VCaP (cell line): Measurements from ENCODE around the gene KRT6A.
A peak's percentile ranks its signal among the peaks of the same experiment; 100 is the strongest.
"Not testable (repeated sequence)": the region's sequence is repeated elsewhere in the genome, so short reads cannot be mapped to it uniquely, and the experiment has no call there.

Experiments
- H3K27ac ChIP-seq: fragments of 450-650 bp; 2 replicates; pipeline ENCODE4 v1.5.1; 2017
- TF ChIP-seq, protein P1 (sequence below): fragments of 450-650 bp; conservative IDR thresholded peaks from 2 replicates; pipeline ENCODE4 v1.5.1; 2017; ENCODE audit warnings: mild to moderate bottlenecking, moderate library complexity

The KRT6A gene

DNA sequence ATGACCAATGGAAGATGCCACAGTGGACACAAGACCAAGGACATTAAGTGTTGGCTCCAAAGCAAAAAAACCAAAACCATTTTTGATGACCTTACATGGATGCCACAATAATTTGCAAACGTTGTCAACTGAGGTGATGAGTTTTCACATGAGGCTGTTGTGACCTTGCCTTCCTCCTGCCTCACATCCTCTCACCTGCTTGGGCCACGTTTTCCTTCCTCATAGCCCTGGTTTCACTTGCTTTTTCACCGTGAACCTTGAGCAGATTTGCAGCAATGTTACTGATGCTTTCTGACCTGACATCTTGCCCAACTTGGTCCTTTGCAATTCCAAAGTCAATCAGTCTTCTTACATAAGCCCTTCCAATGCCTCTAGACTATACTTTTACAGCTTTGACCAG is 44.8 kb downstream of the KRT6A start:
- H3K27ac ChIP-seq = no peak overlapping the region
- TF ChIP-seq, protein P1, sequence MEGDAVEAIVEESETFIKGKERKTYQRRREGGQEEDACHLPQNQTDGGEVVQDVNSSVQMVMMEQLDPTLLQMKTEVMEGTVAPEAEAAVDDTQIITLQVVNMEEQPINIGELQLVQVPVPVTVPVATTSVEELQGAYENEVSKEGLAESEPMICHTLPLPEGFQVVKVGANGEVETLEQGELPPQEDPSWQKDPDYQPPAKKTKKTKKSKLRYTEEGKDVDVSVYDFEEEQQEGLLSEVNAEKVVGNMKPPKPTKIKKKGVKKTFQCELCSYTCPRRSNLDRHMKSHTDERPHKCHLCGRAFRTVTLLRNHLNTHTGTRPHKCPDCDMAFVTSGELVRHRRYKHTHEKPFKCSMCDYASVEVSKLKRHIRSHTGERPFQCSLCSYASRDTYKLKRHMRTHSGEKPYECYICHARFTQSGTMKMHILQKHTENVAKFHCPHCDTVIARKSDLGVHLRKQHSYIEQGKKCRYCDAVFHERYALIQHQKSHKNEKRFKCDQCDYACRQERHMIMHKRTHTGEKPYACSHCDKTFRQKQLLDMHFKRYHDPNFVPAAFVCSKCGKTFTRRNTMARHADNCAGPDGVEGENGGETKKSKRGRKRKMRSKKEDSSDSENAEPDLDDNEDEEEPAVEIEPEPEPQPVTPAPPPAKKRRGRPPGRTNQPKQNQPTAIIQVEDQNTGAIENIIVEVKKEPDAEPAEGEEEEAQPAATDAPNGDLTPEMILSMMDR = no peak

DNA sequence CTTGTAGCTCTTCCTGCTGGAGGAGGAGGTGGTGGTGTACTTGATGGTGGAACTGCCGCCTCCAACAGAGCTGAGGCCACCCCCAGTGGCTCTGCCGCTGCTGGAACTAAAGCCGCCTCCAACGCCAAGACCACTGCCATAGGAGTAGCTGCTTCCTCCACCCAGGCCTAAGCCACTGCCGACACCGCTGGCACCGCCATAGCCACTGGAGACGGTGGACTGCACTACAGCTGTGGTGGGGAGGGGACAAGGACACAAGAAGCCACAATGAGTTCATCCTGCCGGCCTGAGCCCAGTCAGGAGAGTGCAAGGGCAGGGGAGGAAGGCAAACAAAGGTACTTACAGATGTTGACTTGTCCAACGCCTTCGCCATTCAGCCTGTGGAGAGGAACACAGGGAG is 45.9 kb downstream of the KRT6A start:
- not testable (repeated sequence) for H3K27ac ChIP-seq

DNA sequence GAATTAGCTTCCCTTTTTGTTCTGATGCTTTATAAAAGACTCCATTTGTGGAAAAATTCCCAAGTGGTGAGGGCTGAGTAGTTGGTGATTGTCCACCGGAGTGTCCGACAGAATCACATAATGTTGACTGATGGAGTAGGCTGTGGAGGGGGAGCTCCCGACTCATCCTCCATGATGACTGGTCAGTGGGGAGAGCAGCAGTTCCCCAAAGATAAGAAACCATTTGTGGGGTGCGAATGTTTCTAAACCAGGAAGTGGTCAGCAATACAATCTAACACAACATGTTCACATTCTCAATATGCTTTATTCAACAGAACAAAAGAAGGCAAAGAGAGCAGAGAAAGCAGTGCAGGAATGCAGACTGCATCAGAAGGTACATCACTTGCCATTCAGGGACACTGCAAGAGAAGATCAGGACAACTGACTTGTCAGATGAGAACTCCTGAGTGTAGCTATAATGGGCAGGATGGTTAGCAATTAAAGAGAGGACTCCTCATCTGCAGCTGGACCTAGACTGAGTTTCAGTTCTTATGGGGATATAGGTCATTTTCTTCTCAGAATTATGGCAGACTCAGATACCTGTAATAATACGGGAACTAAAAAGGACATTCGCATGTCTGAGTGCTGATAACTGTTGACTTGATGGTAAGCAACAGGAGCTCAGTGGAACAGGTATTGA is 46.6 kb downstream of the KRT6A start:
- TF ChIP-seq, protein P1 = no peak
- H3K27ac ChIP-seq = no peak overlapping the region

DNA sequence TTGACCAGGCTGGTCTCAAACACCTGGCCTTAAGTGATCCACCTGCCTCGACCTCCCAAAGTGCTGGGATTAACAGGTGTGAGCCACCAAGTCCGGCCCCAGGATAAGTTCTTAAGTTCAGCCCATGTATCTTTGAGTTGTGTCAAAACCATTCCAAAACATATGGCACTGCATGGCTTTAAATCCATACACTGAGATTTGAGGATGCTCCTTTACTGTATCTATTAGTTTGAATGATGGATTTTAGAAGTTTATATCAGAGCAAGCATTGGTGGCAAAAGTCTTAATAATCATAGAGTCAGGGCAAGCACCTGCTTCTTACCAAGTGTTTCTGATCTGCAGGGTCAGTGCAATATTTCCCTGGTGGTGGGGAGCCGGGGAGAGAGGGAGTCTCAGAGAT is 47.2 kb downstream of the KRT6A start:
- H3K27ac ChIP-seq = peak overlapping the region; percentile 67; the same call in 1 of the 2 replicates
- TF ChIP-seq, protein P1 = no peak

DNA sequence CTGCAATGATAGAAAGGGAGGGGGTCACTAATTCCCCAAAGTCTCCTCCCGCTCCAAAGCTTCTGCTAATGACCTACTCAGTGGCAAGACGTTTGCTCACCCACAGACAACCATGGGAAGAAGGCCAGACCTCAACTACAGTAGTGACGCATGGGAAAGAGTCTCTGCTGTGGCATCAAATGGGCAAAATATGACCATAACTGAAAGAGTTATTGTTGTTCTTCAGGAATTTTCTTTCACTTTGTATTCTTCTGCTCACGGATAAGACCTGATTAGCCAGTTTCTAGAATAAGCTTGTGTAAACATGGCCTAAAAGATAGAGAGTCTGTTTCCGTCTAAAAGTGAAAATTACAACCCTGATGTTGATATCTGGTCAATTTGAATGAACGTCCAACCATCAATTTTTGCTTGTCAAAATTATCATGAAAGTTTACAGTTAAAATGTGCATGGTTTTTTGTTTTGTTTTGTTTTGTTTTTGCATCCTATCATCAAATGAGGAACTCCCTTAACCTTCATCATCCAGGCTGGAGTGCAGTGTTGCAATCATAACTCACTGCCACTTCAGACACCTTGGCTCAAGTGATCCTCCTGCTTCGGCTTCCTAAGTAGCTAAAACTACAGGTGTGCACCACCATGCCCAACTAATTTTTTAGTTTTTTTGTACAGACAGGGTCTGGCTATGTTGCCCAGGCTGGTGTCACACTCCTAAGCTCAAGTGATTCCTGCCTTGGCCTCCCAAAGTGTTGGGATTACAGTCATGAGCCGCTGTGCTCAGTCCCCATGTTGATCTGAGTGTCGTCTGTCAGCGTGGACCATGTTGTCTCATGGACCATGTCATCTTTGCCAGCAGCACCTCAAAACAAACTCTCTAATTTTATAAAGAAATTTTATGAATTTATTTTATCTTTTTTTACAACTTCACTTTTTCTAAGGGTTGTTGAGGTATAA is 48.1 kb downstream of the KRT6A start:
- peak overlapping the region; percentile 67 for H3K27ac ChIP-seq
- TF ChIP-seq, protein P1 = no peak

DNA sequence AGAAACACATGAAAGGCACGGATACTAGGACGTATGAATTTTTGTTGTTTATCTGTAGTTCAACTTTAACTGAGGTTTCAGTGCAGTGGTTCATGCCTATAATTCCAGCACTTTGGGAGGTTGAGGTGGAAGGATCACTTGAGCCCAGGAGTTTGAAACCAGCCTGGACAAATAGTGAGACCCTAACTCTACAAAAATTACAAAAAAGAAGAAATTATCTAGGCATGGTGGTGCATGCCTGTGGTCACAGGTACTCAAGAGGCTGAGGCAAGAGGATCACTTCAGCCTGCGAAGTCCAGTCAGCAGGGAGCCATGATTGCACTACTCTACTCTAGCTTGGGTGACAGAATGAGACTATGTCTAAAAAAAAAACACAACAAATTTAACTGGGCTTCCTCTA is 49.1 kb downstream of the KRT6A start:
- TF ChIP-seq, protein P1 = no peak
- H3K27ac ChIP-seq = peak overlapping the region; percentile 67

DNA sequence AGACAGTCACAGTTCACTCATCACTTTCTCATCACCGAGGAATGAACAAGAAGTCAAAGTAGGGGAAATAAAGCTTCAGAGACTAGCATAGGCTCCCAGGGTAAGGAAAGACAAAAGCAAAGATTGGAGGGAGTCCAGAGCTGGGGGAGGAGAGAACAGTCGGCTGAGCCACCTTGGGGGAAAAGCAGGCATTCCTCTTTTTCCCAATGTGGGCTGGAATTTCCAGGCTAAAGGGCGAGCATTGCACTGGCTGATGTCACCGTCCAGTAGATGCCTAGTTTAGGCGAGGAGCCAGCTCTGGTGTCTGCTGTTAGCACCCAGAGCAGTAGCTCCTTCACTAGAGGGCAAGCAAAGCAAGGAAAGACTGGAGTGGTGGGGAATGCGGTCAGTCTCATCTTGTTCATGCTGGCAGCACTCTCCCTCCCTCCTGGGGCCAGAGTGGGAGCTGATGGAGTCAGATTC is 50.4 kb downstream of the KRT6A start:
- no peak overlapping the region for H3K27ac ChIP-seq
- TF ChIP-seq, protein P1 = no peak
